ENCODE results near the gene LZTR1.

LZTR1 gene

DNA sequence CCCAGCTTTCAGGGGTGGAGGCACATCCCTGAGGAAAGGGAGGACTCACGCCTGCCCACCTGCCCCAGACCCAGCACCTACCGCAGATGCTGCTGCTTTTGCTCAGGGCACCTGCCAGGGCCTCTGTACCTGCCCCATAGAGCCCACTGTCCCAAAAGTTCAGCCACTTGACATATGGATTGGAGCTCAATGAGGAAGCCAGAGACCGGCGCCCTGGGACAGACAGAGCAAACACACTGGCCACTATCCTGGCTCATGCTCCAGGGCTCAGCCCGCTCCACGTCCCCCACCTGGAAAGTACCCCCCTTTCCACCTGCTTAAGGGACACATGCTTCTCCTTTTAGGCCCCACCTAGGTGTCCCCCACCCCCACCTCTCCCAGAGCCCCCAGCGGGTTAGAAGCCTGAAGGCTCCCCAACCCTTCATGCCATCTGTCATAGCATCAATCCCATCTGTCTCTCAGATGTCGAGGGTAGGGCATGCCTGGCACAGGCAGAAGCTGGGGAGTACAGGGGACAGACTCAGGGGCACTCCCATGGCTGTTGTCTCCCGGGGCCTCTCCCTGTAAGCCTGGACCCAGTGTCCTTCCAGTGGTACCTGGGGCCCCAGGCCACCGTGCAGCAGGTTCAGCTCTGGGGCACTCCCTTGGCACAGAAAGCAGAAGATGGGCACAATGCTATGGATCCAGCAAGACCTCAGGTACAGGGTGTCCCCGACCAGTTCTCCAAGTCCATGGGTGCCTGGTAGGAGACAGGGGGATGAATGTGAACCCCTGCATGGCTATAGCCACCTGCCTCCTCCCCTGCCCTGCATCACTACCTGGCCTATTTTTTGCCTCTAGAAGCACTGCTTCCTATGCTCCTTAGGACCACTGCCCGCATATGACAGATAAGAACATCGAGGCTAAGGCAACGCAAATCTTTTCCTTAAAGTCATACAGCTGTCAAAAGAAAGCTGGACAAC, 30.6 kb downstream of the LZTR1 start:
- no peak overlapping the region for H3K4me3 ChIP-seq (ENCODE audit: low read depth, low read length)
- DNase-seq (ENCODE audit: low read depth) = no peak

DNA sequence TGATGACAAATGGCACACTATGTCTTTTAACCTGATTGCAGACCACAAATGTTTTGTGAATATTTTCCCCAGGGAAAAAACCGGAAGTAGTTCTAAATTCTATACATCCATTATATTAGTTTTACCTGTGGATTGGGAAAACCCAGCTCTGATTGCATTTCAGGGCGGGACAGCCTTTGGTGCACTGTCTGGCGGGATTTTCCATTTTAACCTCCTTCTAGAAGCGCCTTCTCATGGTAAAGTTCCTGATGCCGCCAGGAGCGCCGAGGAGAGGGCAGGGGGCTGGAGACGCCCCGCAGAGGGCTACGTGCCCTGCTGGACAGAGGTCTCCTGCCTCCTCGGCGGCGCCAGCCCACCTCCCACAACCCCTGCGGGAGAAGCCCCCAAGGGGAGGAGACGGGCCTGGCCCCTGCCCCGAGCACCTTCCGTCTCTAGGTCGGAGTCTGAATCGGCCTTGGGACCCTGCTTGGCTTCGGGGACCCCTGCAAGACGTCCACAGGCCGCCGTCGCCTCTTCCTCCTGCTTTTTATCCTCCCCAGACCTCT, 31.6 kb downstream of the LZTR1 start:
- peak overlapping the region; percentile 38 for H3K4me3 ChIP-seq (ENCODE audit: low read depth, low read length)
- DNase-seq (ENCODE audit: low read depth) = no peak
- TF ChIP-seq, protein P1, sequence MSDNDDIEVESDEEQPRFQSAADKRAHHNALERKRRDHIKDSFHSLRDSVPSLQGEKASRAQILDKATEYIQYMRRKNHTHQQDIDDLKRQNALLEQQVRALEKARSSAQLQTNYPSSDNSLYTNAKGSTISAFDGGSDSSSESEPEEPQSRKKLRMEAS (IDR thresholded peaks at IDR 0.05; ENCODE audit: low read depth, low read length) = no peak
- TF ChIP-seq, protein P2, sequence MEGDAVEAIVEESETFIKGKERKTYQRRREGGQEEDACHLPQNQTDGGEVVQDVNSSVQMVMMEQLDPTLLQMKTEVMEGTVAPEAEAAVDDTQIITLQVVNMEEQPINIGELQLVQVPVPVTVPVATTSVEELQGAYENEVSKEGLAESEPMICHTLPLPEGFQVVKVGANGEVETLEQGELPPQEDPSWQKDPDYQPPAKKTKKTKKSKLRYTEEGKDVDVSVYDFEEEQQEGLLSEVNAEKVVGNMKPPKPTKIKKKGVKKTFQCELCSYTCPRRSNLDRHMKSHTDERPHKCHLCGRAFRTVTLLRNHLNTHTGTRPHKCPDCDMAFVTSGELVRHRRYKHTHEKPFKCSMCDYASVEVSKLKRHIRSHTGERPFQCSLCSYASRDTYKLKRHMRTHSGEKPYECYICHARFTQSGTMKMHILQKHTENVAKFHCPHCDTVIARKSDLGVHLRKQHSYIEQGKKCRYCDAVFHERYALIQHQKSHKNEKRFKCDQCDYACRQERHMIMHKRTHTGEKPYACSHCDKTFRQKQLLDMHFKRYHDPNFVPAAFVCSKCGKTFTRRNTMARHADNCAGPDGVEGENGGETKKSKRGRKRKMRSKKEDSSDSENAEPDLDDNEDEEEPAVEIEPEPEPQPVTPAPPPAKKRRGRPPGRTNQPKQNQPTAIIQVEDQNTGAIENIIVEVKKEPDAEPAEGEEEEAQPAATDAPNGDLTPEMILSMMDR (IDR thresholded peaks at IDR 0.05; ENCODE audit: low read depth, low read length) = no peak

More for the DNA sequence above, 30.6 kb downstream of the LZTR1 start:
- TF ChIP-seq MYC (IDR thresholded peaks at IDR 0.05; ENCODE audit: low read depth, low read length) (no peak), POLR2A (IDR thresholded peaks at IDR 0.05; ENCODE audit: extremely low read depth, insufficient read length) (no peak)
- TF ChIP-seq, protein P2 (IDR thresholded peaks at IDR 0.05; ENCODE audit: low read depth, low read length) = no peak
- TF ChIP-seq, protein P1 (IDR thresholded peaks at IDR 0.05; ENCODE audit: low read depth, low read length) = no peak

DNA sequence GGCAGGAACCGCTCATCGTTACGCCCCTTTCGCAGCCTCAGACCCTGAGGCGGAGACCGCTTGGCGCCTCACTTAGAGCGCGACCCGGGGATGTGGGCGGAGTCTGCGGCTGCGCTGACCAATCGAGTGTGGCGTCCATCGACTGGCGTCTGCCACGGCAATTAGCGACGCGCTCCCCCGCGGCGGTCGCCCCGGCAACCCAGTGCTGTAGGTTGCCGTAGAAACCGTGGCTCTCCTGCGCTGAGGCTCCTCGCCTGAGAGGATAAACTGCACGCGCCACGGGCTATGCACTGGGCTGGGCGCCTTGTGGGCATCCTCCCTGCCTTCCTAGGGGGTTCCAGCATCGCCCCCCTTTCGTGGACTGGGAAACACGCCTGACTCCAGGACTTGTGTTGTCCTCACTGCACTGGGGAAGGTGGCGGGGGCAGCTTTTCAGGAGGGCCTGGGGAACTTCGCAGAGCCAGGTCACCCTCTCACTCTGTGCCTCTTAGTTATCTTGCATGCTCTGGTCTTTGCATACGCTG, 32.2 kb downstream of the LZTR1 start:
- TF ChIP-seq POLR2A (IDR thresholded peaks at IDR 0.05; ENCODE audit: extremely low read depth, insufficient read length) (no peak), MYC (IDR thresholded peaks at IDR 0.05; ENCODE audit: low read depth, low read length) (no peak)
- TF ChIP-seq, protein P1 (IDR thresholded peaks at IDR 0.05; ENCODE audit: low read depth, low read length) = no peak
- TF ChIP-seq, protein P2 (IDR thresholded peaks at IDR 0.05; ENCODE audit: low read depth, low read length) = no peak
- H3K4me3 ChIP-seq (ENCODE audit: low read depth, low read length) = peak overlapping the region; percentile 38
- peak; percentile 95 for DNase-seq (ENCODE audit: low read depth)

DNA sequence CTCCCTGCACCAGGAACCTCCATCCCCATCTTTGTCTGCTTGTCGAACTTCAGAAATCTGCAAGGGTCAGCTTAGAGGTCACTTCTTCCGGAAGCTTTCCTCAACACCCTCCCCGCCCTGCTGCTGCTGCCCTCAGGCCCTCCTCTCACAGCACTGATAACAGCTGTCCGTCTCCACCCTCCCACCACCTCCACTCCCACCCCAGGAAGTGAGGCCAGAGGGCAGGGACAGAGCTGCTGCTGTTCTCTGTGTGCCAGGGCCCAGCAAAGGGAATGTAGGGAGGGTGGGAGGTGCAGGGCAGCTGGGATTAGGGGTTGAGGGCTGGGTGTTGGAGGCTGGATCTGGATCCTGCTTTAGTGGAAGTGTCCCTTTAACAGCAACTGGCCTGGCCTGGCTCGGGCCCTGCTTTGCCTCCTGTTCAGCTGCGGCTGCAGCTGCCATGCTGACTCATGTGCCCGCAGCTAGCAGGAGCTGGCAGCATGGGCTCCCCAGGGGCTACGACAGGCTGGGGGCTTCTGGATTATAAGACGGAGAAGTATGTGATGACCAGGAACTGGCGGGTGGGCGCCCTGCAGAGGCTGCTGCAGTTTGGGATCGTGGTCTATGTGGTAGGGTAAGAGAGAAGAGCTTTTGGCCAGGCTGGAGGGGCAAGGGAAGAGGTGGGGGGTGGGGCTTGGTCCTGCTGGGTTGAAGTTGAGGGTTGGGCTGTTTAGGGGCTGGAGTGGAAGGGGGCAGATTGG, 32.8 kb downstream of the LZTR1 start, which contains the start of gene P2RX6:
P2RX6 (plus strand) TSS at position 440 of the 740 bp plus-strand sequence; CDS start at position 450, 10 bp downstream.
- peak within 1 kb of the TSS; percentile 40 for H3K4me3 ChIP-seq (ENCODE audit: low read depth, low read length)
- DNase-seq (ENCODE audit: low read depth) = peak; percentile 82
- TF ChIP-seq, protein P2 (IDR thresholded peaks at IDR 0.05; ENCODE audit: low read depth, low read length) = no peak
- no peak for TF ChIP-seq POLR2A (IDR thresholded peaks at IDR 0.05; ENCODE audit: extremely low read depth, insufficient read length)
- TF ChIP-seq, protein P1 (IDR thresholded peaks at IDR 0.05; ENCODE audit: low read depth, low read length) = no peak
- TF ChIP-seq MYC (IDR thresholded peaks at IDR 0.05; ENCODE audit: low read depth, low read length) = no peak

DNA sequence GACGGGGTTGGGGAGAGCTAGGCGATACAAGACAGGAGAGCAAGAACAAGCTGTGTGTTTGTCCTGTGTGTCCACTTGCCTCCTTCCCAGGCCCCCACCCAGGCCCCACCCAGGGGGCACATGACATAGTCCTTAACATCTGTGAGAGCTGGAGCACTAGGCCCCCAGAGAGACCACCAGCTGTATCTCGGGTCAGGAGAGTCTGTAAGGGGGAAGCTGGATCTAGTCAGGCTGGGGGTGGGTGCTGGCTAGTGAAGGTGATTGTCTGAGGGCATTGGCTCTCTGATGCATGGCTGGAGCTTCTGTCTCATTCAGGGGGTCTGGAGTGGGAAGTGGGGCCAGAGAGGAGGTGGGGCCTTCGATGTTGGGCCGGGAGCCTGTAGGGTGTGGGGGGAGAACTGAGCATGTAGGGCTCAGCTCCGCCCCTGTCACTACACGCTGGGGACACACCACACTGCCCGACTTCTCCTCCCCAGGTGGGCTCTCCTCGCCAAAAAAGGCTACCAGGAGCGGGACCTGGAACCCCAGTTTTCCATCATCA, 33.4 kb downstream of the LZTR1 start:
- H3K4me3 ChIP-seq (ENCODE audit: low read depth, low read length) = peak overlapping the region; percentile 40
- DNase-seq (ENCODE audit: low read depth) = peak; percentile 29

More for the DNA sequence above, 33.4 kb downstream of the LZTR1 start:
- TF ChIP-seq, protein P1 (IDR thresholded peaks at IDR 0.05; ENCODE audit: low read depth, low read length) = no peak
- TF ChIP-seq MYC (IDR thresholded peaks at IDR 0.05; ENCODE audit: low read depth, low read length) = no peak
- TF ChIP-seq, protein P2 (IDR thresholded peaks at IDR 0.05; ENCODE audit: low read depth, low read length) = no peak
- TF ChIP-seq POLR2A (IDR thresholded peaks at IDR 0.05; ENCODE audit: extremely low read depth, insufficient read length) = no peak

Measured in NB4 (cell line).